Stomach (tissue), 4 donors: ENCODE results near the gene PSENEN.

Experiments
- POLR2AphosphoS5 ChIP-seq, 3 donors: sonication (generic); formaldehyde crosslinking; IDR thresholded peaks; one replicate each; pipeline ENCODE4 v1.6.1; 2016; ENCODE audit warnings: antibody characterized with exemption in 3 of 3
- TF ChIP-seq, protein P1 (sequence below), 7 experiments: fragments of 450-650 bp in 4 of 7; fragments of 200-600 bp in 3 of 7; sonication (generic) in 3 of 7; IDR thresholded peaks; one replicate each; pipeline ENCODE4 v1.5.1; 2016 to 2019; ENCODE audit warnings: antibody characterized with exemption in 7 of 7, control low read depth in 2 of 7, mild to moderate bottlenecking in 1 of 7

DNA sequence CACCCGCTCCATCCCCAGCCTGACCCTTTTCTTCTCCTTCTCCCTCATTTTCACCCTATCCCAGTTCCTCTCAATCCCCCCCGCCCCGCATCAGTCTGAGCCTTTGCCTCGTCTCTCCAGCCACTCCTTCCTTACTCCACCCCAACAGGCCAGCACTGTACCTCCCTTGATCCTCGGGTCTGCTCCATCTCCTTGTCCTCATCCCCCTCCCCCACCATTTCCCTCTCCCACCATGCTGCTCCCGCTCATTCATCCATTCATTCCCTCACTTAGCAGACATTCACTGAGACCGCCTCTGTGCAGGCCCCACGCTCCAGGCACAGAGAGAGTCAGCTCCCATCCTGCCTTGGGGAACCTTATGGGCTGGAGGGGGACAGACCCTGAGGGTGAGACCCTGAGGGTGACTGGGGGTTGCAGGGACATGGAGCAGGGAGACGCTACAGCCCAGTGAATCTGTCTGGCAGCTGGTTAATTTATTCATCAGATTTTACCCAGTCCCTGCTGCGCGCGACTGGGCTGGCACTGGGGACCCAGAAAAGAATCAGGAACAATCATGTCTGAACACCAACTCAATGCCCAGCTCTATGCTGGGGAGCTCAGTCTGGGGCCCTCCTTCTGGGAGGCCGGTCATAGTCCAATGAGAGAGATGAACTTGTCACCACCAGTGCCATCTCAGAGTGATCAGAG is 30.8 kb downstream of the PSENEN start:
- TF ChIP-seq, protein P1, sequence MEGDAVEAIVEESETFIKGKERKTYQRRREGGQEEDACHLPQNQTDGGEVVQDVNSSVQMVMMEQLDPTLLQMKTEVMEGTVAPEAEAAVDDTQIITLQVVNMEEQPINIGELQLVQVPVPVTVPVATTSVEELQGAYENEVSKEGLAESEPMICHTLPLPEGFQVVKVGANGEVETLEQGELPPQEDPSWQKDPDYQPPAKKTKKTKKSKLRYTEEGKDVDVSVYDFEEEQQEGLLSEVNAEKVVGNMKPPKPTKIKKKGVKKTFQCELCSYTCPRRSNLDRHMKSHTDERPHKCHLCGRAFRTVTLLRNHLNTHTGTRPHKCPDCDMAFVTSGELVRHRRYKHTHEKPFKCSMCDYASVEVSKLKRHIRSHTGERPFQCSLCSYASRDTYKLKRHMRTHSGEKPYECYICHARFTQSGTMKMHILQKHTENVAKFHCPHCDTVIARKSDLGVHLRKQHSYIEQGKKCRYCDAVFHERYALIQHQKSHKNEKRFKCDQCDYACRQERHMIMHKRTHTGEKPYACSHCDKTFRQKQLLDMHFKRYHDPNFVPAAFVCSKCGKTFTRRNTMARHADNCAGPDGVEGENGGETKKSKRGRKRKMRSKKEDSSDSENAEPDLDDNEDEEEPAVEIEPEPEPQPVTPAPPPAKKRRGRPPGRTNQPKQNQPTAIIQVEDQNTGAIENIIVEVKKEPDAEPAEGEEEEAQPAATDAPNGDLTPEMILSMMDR (IDR thresholded peaks at IDR 0.05): no peak
- TF ChIP-seq POLR2AphosphoS5 (IDR thresholded peaks at IDR 0.05): no peak
